WTC11 (cell line): ENCODE results near the gene LCLAT1. TPM values are rescaled to one million over a fixed set of nuclear protein-coding genes. Genes with fewer than 3 reads are reported as not detected.

ENCODE experiments used
- ATAC-seq: fragments of 200-7000 bp; cut with Tn5 transposase; 2 replicates; pipeline ENCODE4 v1.10.0; 2021; ENCODE audit warnings: mild to moderate bottlenecking, moderate library complexity
- CTCF ChIA-PET: fragments of 300-600 bp; sonication (Branson Sonifier 250); formaldehyde crosslinking; loops from one replicate; lab custom pipeline; 2021; ENCODE audit warnings: antibody characterized with exemption; lab: Charles Lee
- POLR2A ChIA-PET: fragments of 350-600 bp; sonication (Branson Sonifier 250); formaldehyde crosslinking; loops from one replicate; lab custom pipeline; 2021; ENCODE audit warnings: antibody characterized with exemption; lab: Charles Lee
- DNase-seq: peaks from one replicate; pipeline ENCODE4 v3.0.0; 2021; ENCODE audit warnings: low spot score
- H3K27ac Mint-ChIP-seq: 2 replicates; pipeline ENCODE4 v1.8.0; 2021; ENCODE audit warnings: mixed read lengths
- H3K27me3 Mint-ChIP-seq: 2 replicates; pipeline ENCODE4 v1.8.0; 2021; ENCODE audit warnings: low read depth, mild to moderate bottlenecking, moderate library complexity, mixed read lengths
- H3K36me3 Mint-ChIP-seq: 2 replicates; pipeline ENCODE4 v1.8.0; 2021; ENCODE audit warnings: mixed read lengths
- H3K4me1 Mint-ChIP-seq: 2 replicates; pipeline ENCODE4 v1.8.0; 2022; ENCODE audit warnings: mixed read lengths
- H3K4me3 Mint-ChIP-seq: 2 replicates; pipeline ENCODE4 v1.8.0; 2021; ENCODE audit warnings: mild to moderate bottlenecking, moderate library complexity, mixed read lengths
- H3K9me3 Mint-ChIP-seq: 2 replicates; pipeline ENCODE4 v1.8.0; 2021; ENCODE audit warnings: mixed read lengths
- ATF1 ChIP-seq: sonication (generic); formaldehyde crosslinking; IDR thresholded peaks from 2 replicates; pipeline ENCODE4 v1.8.1; 2023; ENCODE audit warnings: mild to moderate bottlenecking, moderate library complexity, missing genetic modification reagents
- ELF4 ChIP-seq: sonication (generic); formaldehyde crosslinking; IDR thresholded peaks from 2 replicates; pipeline ENCODE4 v1.8.1; 2022; ENCODE audit warnings: low read depth, mild to moderate bottlenecking, moderate library complexity, missing genetic modification reagents
- ERG ChIP-seq: fragments of 250-450 bp; sonication (Bioruptor Pico); IDR thresholded peaks from 2 replicates; pipeline ENCODE4 v1.8.0; 2021; ENCODE audit warnings: mild to moderate bottlenecking
- FOXP1 ChIP-seq: sonication (generic); formaldehyde crosslinking; IDR thresholded peaks from 2 replicates; pipeline ENCODE4 v1.8.0; 2022; ENCODE audit warnings: missing genetic modification reagents, mild to moderate bottlenecking, moderate library complexity, borderline replicate concordance
- IRF2 ChIP-seq: sonication (generic); formaldehyde crosslinking; IDR thresholded peaks from 2 replicates; pipeline ENCODE4 v1.8.0; 2022; ENCODE audit warnings: low read depth, missing genetic modification reagents, borderline replicate concordance
- NR1H2 ChIP-seq: sonication (generic); formaldehyde crosslinking; IDR thresholded peaks from 2 replicates; pipeline ENCODE4 v1.9.0; 2021; ENCODE audit warnings: mild to moderate bottlenecking, moderate library complexity, missing genetic modification reagents
- SMAD3 ChIP-seq: sonication (generic); formaldehyde crosslinking; IDR thresholded peaks from 2 replicates; pipeline ENCODE4 v1.8.0; 2022; ENCODE audit warnings: missing genetic modification reagents, mild to moderate bottlenecking, borderline replicate concordance
- ZNF219 ChIP-seq: sonication (generic); formaldehyde crosslinking; IDR thresholded peaks from 2 replicates; pipeline ENCODE4 v1.8.0; 2023; ENCODE audit warnings: missing genetic modification reagents, mild to moderate bottlenecking, borderline replicate concordance
- ZNF232 ChIP-seq: sonication (generic); formaldehyde crosslinking; IDR thresholded peaks from 2 replicates; pipeline ENCODE4 v1.8.0; 2022; ENCODE audit warnings: mild to moderate bottlenecking, missing genetic modification reagents
- ZNF396 ChIP-seq: fragments of 250-450 bp; sonication (Bioruptor Pico); IDR thresholded peaks from 2 replicates; pipeline ENCODE4 v1.8.0; 2021; ENCODE audit warnings: mild to moderate bottlenecking, moderate library complexity, borderline replicate concordance
- ZNF423 ChIP-seq: fragments of 250-450 bp; sonication (Bioruptor Pico); IDR thresholded peaks from 2 replicates; pipeline ENCODE4 v2.1.2; 2022; ENCODE audit warnings: mild to moderate bottlenecking, moderate library complexity
- ZNF532 ChIP-seq: fragments of 250-450 bp; sonication (Bioruptor Pico); IDR thresholded peaks from 2 replicates; pipeline ENCODE4 v1.9.0; 2021; ENCODE audit warnings: mild to moderate bottlenecking, borderline replicate concordance
- total RNA-seq: library from RNA; stranded (reverse); gene quantifications from 3 replicates; pipeline ENCODE4 v1.2.3, GENCODE V29; 2021
- TF ChIP-seq, protein P1 (sequence below): fragments of 250-450 bp; sonication (Bioruptor Pico); conservative IDR thresholded peaks from 2 replicates; pipeline ENCODE4 v1.9.0; 2021; ENCODE audit warnings: mild to moderate bottlenecking
- TF ChIP-seq, protein P2 (sequence below): fragments of 250-450 bp; sonication (Bioruptor Pico); IDR thresholded peaks from 2 replicates; pipeline ENCODE4 v2.1.2; 2022; ENCODE audit warnings: mild to moderate bottlenecking, moderate library complexity
- TF ChIP-seq, protein P3 (sequence below): sonication (generic); formaldehyde crosslinking; IDR thresholded peaks from 2 replicates; pipeline ENCODE4 v1.8.0; 2022; ENCODE audit warnings: mild to moderate bottlenecking, missing genetic modification reagents
- TF ChIP-seq, protein P4 (sequence below): sonication (generic); formaldehyde crosslinking; IDR thresholded peaks from 2 replicates; pipeline ENCODE4 v1.8.1; 2023; ENCODE audit warnings: mild to moderate bottlenecking, missing genetic modification reagents, borderline replicate concordance
- TF ChIP-seq, protein P5 (sequence below): fragments of 250-450 bp; sonication (Bioruptor Pico); IDR thresholded peaks from 2 replicates; pipeline ENCODE4 v1.9.0; 2021; ENCODE audit warnings: mild to moderate bottlenecking

Gene LCLAT1
- total RNA-seq, 1 experiment from 2014 or later: 22.3 TPM

DNA sequence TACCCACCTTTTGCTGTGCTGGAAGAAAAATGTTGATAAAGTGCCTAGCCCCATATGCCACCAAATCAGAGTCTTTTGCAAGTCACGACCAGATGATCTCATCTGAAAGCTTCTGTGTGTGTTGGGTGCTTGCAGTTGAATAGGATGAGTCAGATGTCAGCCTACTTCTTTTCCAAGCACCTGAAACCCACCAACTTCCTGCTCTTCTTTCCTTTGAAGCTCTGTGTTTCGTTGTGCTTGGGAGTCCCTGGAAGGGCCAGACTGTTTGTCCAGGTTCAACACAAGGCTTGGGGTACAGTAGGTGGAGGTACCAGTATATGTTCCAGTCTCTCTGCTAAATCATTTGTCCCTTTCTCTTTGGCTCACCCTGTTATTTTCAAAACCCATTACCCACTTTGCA lies 36.8 kb upstream of the LCLAT1 start:
- no peak for DNase-seq
- no peak for ATAC-seq
- CTCF ChIA-PET: interaction anchor here (2.0 kb wide), 1 partner anchor 245 kb away, joined by 7 read pairs; no protein-coding TSS in a partner anchor
- H3K27me3 Mint-ChIP-seq: peaks cover 35% of the 10 kb centered on the region
- H3K27ac Mint-ChIP-seq: no peak overlapping the region
- peaks cover 32% of the 10 kb centered on the region for H3K4me1 Mint-ChIP-seq
- no peak overlapping the region for H3K4me3 Mint-ChIP-seq
- TF ChIP-seq FOXP1 (no peak), ZNF396 (CRISPR knock-in tag) (no peak), ZNF423 (CRISPR knock-in tag) (no peak), ATF1 (CRISPR knock-in tag) (no peak), NR1H2 (no peak), SMAD3 (no peak), ZNF232 (CRISPR knock-in tag) (no peak), IRF2 (CRISPR knock-in tag) (no peak)
- TF ChIP-seq, protein P1, sequence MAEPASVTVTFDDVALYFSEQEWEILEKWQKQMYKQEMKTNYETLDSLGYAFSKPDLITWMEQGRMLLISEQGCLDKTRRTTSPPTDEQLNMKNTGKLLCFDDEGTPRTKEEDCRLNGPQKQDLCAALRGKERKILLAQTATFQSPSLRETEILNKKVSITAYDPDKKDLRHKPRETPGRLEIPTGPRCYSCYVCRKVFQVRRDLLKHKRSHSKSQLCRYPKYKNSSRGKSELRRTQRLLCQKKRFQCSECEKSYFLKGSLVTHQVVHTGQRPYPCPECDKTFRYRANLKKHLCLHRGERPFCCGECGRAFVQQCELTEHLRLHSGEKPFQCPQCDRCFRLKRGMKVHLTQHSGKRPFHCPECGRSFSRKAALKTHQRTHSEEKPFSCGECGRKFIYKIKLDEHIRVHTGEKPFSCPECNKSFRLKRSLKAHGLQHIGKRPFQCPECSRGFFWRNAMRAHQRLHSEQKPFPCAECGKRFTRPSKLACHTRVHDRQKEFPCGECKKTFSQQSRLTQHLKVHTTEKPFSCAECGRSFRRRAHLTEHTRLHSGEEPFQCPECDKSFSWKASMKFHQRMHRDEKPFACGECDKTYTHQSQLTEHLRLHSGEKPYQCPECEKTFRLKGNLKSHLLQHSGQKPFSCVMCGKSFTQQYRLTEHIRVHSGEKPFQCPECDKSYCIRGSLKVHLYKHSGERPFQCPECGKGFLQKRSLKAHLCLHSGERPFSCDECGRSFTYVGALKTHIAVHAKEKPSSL (CRISPR knock-in tag): no peak
- TF ChIP-seq, protein P2, sequence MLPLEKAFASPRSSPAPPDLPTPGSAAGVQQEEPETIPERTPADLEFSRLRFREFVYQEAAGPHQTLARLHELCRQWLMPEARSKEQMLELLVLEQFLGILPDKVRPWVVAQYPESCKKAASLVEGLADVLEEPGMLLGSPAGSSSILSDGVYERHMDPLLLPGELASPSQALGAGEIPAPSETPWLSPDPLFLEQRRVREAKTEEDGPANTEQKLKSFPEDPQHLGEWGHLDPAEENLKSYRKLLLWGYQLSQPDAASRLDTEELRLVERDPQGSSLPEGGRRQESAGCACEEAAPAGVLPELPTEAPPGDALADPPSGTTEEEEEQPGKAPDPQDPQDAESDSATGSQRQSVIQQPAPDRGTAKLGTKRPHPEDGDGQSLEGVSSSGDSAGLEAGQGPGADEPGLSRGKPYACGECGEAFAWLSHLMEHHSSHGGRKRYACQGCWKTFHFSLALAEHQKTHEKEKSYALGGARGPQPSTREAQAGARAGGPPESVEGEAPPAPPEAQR: no peak
- TF ChIP-seq, protein P3, sequence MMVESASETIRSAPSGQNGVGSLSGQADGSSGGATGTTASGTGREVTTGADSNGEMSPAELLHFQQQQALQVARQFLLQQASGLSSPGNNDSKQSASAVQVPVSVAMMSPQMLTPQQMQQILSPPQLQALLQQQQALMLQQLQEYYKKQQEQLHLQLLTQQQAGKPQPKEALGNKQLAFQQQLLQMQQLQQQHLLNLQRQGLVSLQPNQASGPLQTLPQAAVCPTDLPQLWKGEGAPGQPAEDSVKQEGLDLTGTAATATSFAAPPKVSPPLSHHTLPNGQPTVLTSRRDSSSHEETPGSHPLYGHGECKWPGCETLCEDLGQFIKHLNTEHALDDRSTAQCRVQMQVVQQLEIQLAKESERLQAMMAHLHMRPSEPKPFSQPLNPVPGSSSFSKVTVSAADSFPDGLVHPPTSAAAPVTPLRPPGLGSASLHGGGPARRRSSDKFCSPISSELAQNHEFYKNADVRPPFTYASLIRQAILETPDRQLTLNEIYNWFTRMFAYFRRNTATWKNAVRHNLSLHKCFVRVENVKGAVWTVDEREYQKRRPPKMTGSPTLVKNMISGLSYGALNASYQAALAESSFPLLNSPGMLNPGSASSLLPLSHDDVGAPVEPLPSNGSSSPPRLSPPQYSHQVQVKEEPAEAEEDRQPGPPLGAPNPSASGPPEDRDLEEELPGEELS (CRISPR knock-in tag): no peak
- H3K9me3 Mint-ChIP-seq: peaks cover 9% of the 10 kb centered on the region
- POLR2A ChIA-PET: no interaction called here
- peaks cover 6% of the 10 kb centered on the region for H3K36me3 Mint-ChIP-seq

DNA sequence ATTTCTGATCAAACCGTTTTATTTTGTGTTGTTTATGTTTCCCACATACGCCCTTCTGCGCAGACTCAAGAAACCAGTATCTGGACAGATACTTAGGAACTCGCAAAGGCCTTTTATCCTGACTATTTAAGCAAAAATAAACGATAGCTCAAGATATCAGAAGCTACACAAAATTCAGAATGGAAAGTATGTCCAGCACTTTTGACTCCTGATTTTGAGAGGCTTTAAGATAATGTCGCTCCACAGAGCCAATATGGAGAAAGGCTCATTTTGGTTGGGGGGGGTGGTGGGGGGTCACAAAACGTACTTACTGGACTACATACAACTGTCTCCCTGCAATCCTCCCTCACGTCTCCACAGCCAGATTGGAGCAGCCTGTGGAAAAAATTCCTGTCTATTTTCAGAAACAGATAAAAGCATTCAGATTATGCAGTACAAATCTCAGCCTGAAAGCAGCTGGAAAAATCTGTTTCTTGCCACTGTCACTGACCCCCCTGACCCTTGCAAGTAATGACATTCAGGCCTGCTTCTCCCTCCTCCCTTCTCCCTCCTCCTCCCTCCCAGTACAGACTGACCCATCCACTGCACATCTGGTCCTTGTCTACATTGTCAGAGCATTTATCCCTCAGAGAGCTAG lies 34.9 kb upstream of the LCLAT1 start:
- DNase-seq: no peak
- no peak for ATAC-seq
- POLR2A ChIA-PET: no interaction called here
- Mint-ChIP-seq H3K4me1 (peaks cover 25% of the 10 kb centered on the region), H3K27me3 (peaks cover 15% of the 10 kb centered on the region), H3K36me3 (peaks cover 3% of the 10 kb centered on the region; the same call in 1 of the 2 replicates), H3K4me3 (no peak overlapping the region), H3K27ac (no peak overlapping the region), H3K9me3 (peaks cover 3% of the 10 kb centered on the region; the same call in 1 of the 2 replicates)
- CTCF ChIA-PET: interaction anchor here (0.6 to 1.5 kb wide), 2 partner anchors 180 to 299 kb away, joined by 3 to 4 read pairs; no protein-coding TSS in a partner anchor
- no peak for TF ChIP-seq ZNF219 (CRISPR knock-in tag)
- TF ChIP-seq, protein P4, sequence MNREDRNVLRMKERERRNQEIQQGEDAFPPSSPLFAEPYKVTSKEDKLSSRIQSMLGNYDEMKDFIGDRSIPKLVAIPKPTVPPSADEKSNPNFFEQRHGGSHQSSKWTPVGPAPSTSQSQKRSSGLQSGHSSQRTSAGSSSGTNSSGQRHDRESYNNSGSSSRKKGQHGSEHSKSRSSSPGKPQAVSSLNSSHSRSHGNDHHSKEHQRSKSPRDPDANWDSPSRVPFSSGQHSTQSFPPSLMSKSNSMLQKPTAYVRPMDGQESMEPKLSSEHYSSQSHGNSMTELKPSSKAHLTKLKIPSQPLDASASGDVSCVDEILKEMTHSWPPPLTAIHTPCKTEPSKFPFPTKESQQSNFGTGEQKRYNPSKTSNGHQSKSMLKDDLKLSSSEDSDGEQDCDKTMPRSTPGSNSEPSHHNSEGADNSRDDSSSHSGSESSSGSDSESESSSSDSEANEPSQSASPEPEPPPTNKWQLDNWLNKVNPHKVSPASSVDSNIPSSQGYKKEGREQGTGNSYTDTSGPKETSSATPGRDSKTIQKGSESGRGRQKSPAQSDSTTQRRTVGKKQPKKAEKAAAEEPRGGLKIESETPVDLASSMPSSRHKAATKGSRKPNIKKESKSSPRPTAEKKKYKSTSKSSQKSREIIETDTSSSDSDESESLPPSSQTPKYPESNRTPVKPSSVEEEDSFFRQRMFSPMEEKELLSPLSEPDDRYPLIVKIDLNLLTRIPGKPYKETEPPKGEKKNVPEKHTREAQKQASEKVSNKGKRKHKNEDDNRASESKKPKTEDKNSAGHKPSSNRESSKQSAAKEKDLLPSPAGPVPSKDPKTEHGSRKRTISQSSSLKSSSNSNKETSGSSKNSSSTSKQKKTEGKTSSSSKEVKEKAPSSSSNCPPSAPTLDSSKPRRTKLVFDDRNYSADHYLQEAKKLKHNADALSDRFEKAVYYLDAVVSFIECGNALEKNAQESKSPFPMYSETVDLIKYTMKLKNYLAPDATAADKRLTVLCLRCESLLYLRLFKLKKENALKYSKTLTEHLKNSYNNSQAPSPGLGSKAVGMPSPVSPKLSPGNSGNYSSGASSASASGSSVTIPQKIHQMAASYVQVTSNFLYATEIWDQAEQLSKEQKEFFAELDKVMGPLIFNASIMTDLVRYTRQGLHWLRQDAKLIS (CRISPR knock-in tag): no peak
- TF ChIP-seq ELF4 (CRISPR knock-in tag): no peak
- no peak for TF ChIP-seq ZNF532 (CRISPR knock-in tag)
- TF ChIP-seq ERG (CRISPR knock-in tag): no peak
- no peak for TF ChIP-seq ZNF232 (CRISPR knock-in tag)
- TF ChIP-seq, protein P5, sequence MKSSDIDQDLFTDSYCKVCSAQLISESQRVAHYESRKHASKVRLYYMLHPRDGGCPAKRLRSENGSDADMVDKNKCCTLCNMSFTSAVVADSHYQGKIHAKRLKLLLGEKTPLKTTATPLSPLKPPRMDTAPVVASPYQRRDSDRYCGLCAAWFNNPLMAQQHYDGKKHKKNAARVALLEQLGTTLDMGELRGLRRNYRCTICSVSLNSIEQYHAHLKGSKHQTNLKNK (CRISPR knock-in tag): no peak
